ENCODE data around the gene IMP4. TPM values are rescaled to one million over a fixed set of nuclear protein-coding genes. Genes with fewer than 3 reads are reported as not detected.

The IMP4 gene
- total RNA-seq, 1 donor = 208 TPM

GRCh38 chr2:130355172-130355577, 12.5 kb downstream of the IMP4 start:
- no peak for DNase-seq (ENCODE audit: low read depth in 2 of 3, low spot score in 2 of 3)

DNA sequence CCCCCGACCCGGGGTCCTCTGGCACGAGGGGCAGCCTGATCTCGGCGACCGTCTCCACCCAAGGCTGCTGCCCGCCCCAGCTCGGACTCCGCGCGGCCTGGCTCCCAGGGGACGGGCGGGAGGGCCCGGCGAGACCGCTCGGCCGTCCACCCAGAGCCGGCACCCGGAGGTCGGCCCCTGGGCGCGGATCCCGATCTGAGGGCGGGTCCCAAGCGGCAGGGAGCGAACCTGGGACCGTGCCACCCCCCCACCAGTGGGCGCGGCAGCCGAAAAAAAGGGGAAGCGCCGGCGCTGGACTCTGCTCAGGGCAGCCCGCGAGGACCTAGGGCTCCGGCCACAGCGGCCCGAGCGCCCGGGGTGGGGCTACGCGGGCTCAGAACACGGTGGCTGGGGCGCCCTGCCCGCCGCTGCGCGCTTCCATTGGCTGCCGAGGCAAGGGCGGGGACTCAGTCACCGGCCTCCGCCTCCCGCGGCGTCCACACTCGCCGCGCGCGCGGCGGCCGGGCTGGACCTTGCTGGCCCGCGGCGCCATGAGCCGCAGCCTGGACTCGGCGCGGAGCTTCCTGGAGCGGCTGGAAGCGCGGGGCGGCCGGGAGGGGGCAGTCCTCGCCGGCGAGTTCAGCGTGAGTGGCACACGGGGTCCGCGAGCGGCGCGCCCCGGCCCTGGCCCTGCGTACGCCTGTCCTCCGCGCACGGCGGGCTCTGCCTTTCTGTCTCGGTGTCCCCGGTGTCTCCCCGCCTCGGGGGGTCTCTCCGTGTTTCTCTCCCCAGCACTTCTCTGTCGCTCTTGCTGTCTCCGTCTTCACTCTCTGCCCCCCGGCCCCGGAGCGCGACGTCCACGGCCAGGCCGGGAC, 13.1 kb downstream of the IMP4 start, which contains the start of gene PTPN18:
PTPN18 (plus strand) TSS at position 479 of the 854 bp plus-strand sequence; CDS start at position 531, 52 bp downstream.
- peak in 2 of 3 donors; percentile 31 to 50 for DNase-seq (ENCODE audit: low read depth in 2 of 3, low spot score in 2 of 3)

GRCh38 chr2:130357864-130358263, 15.2 kb downstream of the IMP4 start:
- no peak for DNase-seq (ENCODE audit: low read depth in 2 of 3, low spot score in 2 of 3)

- DNase-seq (ENCODE audit: low read depth in 2 of 3, low spot score in 2 of 3) = no peak
These were observed 16.0 kb downstream of the IMP4 start for GRCh38 chr2:130358420-130359350.

GRCh38 chr2:130359466-130359865, 16.8 kb downstream of the IMP4 start:
- DNase-seq (ENCODE audit: low read depth in 2 of 3, low spot score in 2 of 3) = no peak

- DNase-seq (ENCODE audit: low read depth in 2 of 3, low spot score in 2 of 3) = no peak
These were observed 20.8 kb downstream of the IMP4 start for GRCh38 chr2:130363479-130363878.

DNA sequence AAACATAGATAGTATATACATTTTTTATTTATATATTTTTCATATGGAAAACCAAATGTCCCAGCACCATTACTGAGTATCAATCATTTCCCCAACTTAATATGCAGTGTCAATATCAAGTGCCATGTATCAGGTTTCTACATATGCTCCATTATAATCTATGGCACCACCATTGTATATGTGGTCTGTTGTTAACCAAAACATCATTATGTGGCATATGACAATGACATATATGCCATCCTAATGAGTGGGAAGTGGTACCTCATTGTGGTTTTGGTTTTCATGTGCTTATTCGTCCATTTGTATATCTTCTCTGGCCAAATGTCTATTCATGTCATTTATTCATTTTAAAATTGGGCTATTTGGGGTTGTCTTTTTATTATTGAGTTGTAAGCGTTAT, 22.4 kb downstream of the IMP4 start:
- no peak for DNase-seq (ENCODE audit: low read depth in 2 of 3, low spot score in 2 of 3)

DNA sequence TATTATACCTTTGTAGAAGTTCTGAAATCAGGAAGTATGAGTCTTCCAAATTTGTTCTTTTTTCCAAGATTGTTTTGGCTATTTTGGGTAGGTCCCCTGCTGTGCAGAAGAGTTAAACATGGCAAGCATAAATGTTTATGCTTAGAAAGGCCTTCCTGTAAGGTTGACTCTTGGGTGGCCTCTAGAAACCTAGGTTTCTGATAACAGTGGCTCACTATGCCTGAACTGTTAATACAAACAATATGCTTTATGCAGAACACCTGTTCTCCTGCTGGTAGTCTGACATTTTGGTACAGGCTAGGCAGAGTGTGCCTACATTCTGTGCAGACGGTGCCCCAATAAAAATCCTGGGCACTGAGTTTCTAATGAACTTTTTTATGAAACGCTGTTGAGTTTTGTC, 23.3 kb downstream of the IMP4 start:
- no peak for DNase-seq (ENCODE audit: low read depth in 2 of 3, low spot score in 2 of 3)

DNA sequence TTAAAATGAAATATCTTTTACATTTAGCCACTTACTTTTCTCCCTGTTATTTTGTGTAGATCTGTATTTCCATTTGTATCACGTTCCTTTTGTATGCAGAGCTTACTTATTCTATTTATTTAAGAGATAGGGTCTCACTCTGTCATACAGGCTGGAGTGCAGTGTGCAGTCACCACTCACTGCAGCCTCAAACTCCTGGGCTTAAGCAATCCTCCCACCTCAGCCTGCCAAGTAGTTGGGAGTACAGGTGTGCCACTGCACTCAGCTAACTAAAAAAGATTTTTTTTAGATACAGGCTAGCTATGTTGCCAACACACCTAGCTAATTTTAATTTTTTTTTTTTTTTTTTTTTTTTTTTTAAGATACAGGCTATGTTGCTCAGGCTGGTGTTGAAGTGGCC, 24.0 kb downstream of the IMP4 start:
- DNase-seq (ENCODE audit: low read depth in 2 of 3, low spot score in 2 of 3) = no peak

DNA sequence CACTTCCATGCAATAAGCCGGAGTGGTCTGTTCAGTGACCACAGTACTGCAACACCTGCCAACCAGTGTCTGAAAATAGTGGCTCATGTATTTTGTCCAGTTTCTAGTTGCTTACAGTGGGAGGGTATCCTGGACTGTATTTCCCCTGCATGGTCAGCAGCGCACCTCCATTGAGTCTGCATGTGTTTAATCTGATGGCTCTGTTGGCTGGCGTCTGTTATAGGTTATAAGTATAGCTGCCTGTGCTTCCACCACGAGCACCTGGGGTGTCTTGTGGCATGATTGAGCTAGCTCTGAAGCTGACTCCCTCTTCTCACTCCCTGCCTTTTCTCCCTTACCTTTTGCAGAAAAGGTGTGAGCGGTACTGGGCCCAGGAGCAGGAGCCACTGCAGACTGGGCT, 26.1 kb downstream of the IMP4 start:
- no peak for DNase-seq (ENCODE audit: low read depth in 2 of 3, low spot score in 2 of 3)

DNA sequence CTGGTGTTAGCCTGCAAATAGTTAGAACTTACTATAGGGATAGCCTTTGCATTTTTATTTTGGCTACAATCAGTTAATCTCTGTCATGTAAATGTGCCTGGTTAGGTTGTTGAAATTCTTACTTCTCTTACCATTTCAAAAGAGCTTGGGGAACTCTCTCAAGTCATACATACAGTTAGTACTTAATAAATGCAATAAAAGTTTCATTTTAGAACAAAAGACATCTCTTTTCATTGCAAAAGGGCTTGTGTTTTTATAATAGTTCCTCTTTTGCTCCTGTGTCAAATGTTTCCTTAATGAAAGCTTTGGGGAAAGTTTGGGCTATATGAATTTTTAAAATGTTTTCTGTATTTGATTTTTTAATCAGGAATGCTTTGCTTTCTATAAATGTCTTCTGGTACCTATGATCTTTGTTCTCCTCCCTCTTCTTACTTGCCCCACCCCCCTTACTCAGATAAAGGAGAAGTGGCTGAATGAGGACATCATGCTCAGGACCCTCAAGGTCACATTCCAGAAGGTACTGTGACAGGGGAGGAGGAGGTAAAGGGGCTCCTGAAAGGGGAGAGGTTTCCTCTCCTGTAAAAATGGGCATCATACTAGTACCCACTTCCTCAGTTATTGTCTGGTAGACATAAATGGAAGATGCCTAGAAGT, 26.7 kb downstream of the IMP4 start:
- DNase-seq (ENCODE audit: low read depth in 2 of 3, low spot score in 2 of 3) = no peak

DNA sequence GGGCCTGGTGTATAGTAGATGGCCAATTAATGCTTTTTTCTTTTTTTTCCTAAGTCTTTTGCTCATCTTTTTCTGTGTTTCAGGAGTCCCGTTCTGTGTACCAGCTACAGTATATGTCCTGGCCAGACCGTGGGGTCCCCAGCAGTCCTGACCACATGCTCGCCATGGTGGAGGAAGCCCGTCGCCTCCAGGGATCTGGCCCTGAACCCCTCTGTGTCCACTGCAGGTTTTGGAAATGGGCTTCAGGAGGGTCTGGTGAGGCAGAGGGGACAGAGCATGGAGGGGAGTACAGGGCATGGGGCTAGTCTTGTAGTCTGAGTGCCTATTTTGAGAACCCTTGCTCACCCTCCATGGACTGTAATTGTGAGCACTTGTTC, 27.3 kb downstream of the IMP4 start:
- DNase-seq (ENCODE audit: low read depth in 2 of 3, low spot score in 2 of 3) = no peak

- no peak for DNase-seq (ENCODE audit: low read depth in 2 of 3, low spot score in 2 of 3)
These were observed 27.8 kb downstream of the IMP4 start for GRCh38 chr2:130370490-130370889.

- no peak for DNase-seq (ENCODE audit: low read depth in 2 of 3, low spot score in 2 of 3)
These were observed 29.0 kb downstream of the IMP4 start for GRCh38 chr2:130371723-130372054.

DNA sequence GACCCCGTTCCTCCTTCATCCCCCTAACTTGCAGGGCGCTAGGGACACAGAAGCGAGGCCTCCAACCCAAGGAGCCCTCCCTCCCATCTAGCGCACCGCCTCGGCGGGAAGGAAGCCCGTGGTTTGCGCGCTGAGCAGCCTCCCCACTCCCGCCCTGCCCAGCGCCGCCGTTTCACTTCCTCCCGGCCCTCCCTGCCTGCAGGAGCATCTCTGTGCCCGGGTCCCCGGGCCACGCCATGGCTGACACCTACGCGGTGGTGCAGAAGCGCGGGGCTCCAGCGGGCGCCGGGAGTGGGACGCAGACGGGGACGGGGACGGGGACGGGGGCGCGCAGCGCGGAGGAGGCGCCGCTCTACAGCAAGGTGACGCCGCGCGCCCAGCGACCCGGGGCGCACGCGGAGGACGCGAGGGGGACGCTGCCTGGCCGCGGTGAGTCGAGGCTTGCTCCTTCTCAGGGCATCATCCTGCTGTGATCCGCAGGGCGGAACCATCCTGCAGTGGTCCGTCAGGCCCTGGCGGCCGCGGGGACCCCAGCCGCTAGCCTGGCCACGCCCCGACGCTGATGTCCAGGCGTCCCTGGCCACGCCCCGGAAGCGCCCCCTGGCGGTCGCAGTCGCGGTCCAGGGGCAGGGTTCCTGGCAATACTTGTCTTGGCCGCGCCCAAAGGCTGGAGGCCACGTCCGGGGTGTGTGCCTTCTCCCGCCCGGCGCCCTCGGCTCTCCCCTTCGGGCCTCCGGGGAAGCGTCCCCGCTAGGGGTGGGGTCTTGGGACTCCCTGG, 29.5 kb downstream of the IMP4 start:
- peak; percentile 52 to 69 (median 69) for DNase-seq (ENCODE audit: low read depth in 2 of 3, low spot score in 2 of 3)

DNA sequence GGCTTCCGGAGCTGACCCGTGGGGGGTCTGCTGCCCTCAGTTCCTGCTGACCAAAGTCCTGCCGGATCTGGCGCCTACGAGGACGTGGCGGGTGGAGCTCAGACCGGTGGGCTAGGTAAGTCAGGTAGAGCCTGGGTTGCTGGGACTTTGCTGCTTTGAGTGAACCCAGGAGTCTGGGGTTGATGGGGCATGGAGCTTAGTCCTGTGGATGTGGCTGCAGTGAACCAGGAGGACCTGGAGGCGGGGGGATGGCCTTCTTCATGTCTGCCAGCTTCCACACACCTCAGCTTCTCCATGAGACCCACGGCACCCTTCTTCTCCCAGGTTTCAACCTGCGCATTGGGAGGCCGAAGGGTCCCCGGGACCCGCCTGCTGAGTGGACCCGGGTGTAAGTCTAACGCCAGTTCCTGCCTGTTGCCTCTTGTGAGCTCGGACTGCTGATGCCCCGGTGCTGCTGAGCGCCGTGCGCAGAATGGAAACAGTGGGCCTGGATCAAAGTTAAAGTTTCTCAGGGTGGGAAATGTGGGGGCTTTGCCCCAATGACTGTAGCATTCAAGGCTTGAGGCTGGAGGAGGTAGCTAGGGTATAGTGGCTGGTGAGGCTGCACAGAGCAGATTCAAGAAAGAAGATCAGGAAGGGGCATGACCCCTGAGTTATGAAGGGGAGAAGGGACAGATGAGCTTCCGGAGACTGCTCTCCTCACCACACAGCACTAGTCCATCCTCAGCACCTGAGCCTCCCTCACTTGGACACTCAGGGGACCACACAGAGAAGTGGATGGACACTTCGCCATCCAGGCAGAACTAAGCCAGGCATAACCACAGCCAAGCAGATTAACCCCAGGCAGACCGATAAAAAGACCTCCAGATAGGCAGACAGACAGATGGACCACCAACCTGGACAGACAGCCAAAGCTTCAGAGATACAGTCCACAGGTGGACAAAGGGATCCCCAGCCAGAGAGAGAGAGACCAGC, 30.4 kb downstream of the IMP4 start:
- no peak for DNase-seq (ENCODE audit: low read depth in 2 of 3, low spot score in 2 of 3)

GRCh38 chr2:130373808-130374365, 31.2 kb downstream of the IMP4 start:
- DNase-seq (ENCODE audit: low read depth in 2 of 3, low spot score in 2 of 3) = no peak

- no peak for DNase-seq (ENCODE audit: low read depth in 2 of 3, low spot score in 2 of 3)
These were observed 32.0 kb downstream of the IMP4 start for GRCh38 chr2:130374587-130375290.
